Mammary microvascular endothelial cell (primary cell): ENCODE results near the gene CLEC17A. TPM values are rescaled to one million over a fixed set of nuclear protein-coding genes. Genes with fewer than 3 reads are reported as not detected.

ENCODE experiments used
- total RNA-seq: library from RNA; depleted of rRNA; stranded (reverse); fragments of >200 nt; gene quantifications from 2 replicates; pipeline ENCODE4 v1.2.3, GENCODE V29; 2015

Gene CLEC17A
- not detected in 2 replicates for total RNA-seq

GRCh38 chr19:14582894-14583340 is at the start of gene CLEC17A:
Gene CLEC17A (plus strand): TSS chr19:14583084. CDS start chr19:14583161, 77 bp downstream.

GRCh38 chr19:14571695-14572490 is 11.0 kb upstream of the CLEC17A start, which contains the start of gene NDUFB7:
Gene NDUFB7 (minus strand): TSS chr19:14572066. CDS start chr19:14572000, 66 bp downstream.

Other genes with a start within 250 kb of the CLEC17A start
- 15.0 and 20.1 TPM in 2 replicates for gene ADGRE5, start 201.6 kb upstream of the CLEC17A start, total RNA-seq
- gene DDX39A, start 163.7 kb upstream of the CLEC17A start, total RNA-seq, result 207 and 236 TPM in 2 replicates
- 231 and 235 TPM in 2 replicates for gene PKN1, start 149.8 kb upstream of the CLEC17A start, total RNA-seq
- 0.53 and 3.4 TPM in 2 replicates for gene PTGER1, start 107.7 kb upstream of the CLEC17A start, total RNA-seq
- gene GIPC1, start 87.0 kb upstream of the CLEC17A start, total RNA-seq, result 137 and 144 TPM in 2 replicates
- 72.9 and 73.2 TPM in 2 replicates for gene DNAJB1, start 64.7 kb upstream of the CLEC17A start, total RNA-seq
- gene TECR, start 53.5 kb upstream of the CLEC17A start, total RNA-seq, result 51.2 and 56.9 TPM in 2 replicates
- 429 and 481 TPM in 2 replicates for gene NDUFB7, start 11.0 kb upstream of the CLEC17A start, total RNA-seq
- gene ADGRE3, start 91.8 kb downstream of the CLEC17A start, total RNA-seq, result not detected in 2 replicates
- gene ZNF333, start 107.0 kb downstream of the CLEC17A start, total RNA-seq, result 4.1 and 7.6 TPM in 2 replicates
- gene ADGRE2, start 195.5 kb downstream of the CLEC17A start, total RNA-seq, result under 0.01 TPM in 1 of 2 replicates, not detected in the other